CD14-positive monocyte (primary cell): ENCODE data around the gene TRPV4. TPM values are rescaled to one million over a fixed set of nuclear protein-coding genes. Genes with fewer than 3 reads are reported as not detected.

Experiments used
- DNase-seq, 3 donors: peaks; one replicate each; pipeline ENCODE4 v3.0.0-alpha.2; 2011 to 2022
- H2AFZ ChIP-seq: 2 replicates; pipeline ENCODE4 v1.6.0; 2012; ENCODE audit warnings: mild to moderate bottlenecking, low read depth, low read length, inconsistent platforms; ENCODE audit not compliant: insufficient read depth, poor library complexity, severe bottlenecking
- H3K27ac ChIP-seq, 2 donors: 1 replicate in 1 of 2; 2 replicates in 1 of 2; pipeline ENCODE4 v1.5.1; 2012 to 2013; ENCODE audit warnings: low read length in 2 of 2, control low read depth in 1 of 2, inconsistent platforms in 1 of 2, low read depth in 1 of 2, mild to moderate bottlenecking in 1 of 2
- H3K27me3 ChIP-seq, 2 donors: one replicate each; pipeline versions ENCODE4 v1.6.0 to v1.6.1; 2011 to 2013; ENCODE audit warnings: low read length in 2 of 2; ENCODE audit not compliant: control insufficient read depth in 2 of 2, insufficient read depth in 2 of 2
- H3K36me3 ChIP-seq, 2 donors: replicated peaks in 1 of 2; 1 replicate in 1 of 2; 2 replicates in 1 of 2; pipeline versions ENCODE4 v1.5.1 to v1.6.1; 2012 to 2013; ENCODE audit warnings: low read length in 2 of 2, control low read depth in 1 of 2, inconsistent platforms in 1 of 2, mild to moderate bottlenecking in 1 of 2; ENCODE audit not compliant: insufficient read depth in 2 of 2, control insufficient read depth in 1 of 2
- H3K4me1 ChIP-seq, 2 donors: 1 replicate in 1 of 2; 2 replicates in 1 of 2; pipeline versions ENCODE4 v1.5.1 to v1.6.1; 2012 to 2013; ENCODE audit warnings: low read length in 2 of 2, control low read depth in 1 of 2, inconsistent platforms in 1 of 2, mild to moderate bottlenecking in 1 of 2, moderate library complexity in 1 of 2; ENCODE audit not compliant: insufficient read depth in 2 of 2, control insufficient read depth in 1 of 2
- H3K4me2 ChIP-seq: replicated peaks from 2 replicates; pipeline ENCODE3; 2012; ENCODE audit warnings: low read length, moderate library complexity, mild to moderate bottlenecking; ENCODE audit not compliant: poor library complexity, severe bottlenecking; ENCODE audit errors: extremely low read depth
- H3K4me3 ChIP-seq, 3 experiments: fragments of 200-600 bp in 1 of 3; sonication (generic) in 1 of 3; replicated peaks in 1 of 3; 1 replicate in 2 of 3; 2 replicates in 1 of 3; pipeline ENCODE4 v1.5.1; 2011 to 2013; ENCODE audit warnings: low read length in 3 of 3, mild to moderate bottlenecking in 3 of 3, control low read depth in 2 of 3, low read depth in 2 of 3, inconsistent platforms in 1 of 3, moderate library complexity in 1 of 3
- H3K79me2 ChIP-seq: 2 replicates; pipeline ENCODE4 v1.6.0; 2012; ENCODE audit warnings: mild to moderate bottlenecking, control low read depth, inconsistent platforms, low read length, moderate library complexity; ENCODE audit not compliant: insufficient read depth
- H3K9ac ChIP-seq: 2 replicates; pipeline ENCODE4 v1.6.0; 2017; ENCODE audit warnings: low read length, mild to moderate bottlenecking; ENCODE audit not compliant: insufficient read depth, poor library complexity, severe bottlenecking
- H3K9me3 ChIP-seq, 2 donors: replicated peaks in 1 of 2; 1 replicate in 1 of 2; 2 replicates in 1 of 2; pipeline versions ENCODE4 v1.5.1 to v1.6.1; 2012 to 2013; ENCODE audit warnings: low read length in 2 of 2, control low read depth in 1 of 2; ENCODE audit not compliant: control insufficient read depth in 1 of 2, insufficient read depth in 1 of 2
- H4K20me1 ChIP-seq: 2 replicates; pipeline ENCODE4 v1.6.0; 2012; ENCODE audit warnings: mild to moderate bottlenecking, low read length, control low read depth, moderate library complexity; ENCODE audit not compliant: insufficient read depth
- H3K27ac Mint-ChIP-seq, 7 donors: one replicate each; pipeline ENCODE4 v1.8.0; 2020; ENCODE audit warnings: mild to moderate bottlenecking in 7 of 7, mixed read lengths in 7 of 7, moderate library complexity in 6 of 7, inconsistent platforms in 2 of 7
- H3K27me3 Mint-ChIP-seq, 3 donors: one replicate each; pipeline ENCODE4 v1.8.0; 2021 to 2022; ENCODE audit warnings: low read depth in 3 of 3, mild to moderate bottlenecking in 3 of 3, mixed read lengths in 3 of 3, moderate library complexity in 3 of 3, inconsistent platforms in 1 of 3
- H3K36me3 Mint-ChIP-seq, 2 donors: one replicate each; pipeline ENCODE4 v1.8.0; 2020; ENCODE audit warnings: mixed read lengths in 2 of 2, inconsistent platforms in 1 of 2, mild to moderate bottlenecking in 1 of 2
- H3K4me1 Mint-ChIP-seq: one replicate; pipeline ENCODE4 v1.8.0; 2020; ENCODE audit warnings: mild to moderate bottlenecking, mixed read lengths
- H3K4me3 Mint-ChIP-seq, 2 donors: one replicate each; pipeline ENCODE4 v1.8.0; 2020; ENCODE audit warnings: mild to moderate bottlenecking in 2 of 2, mixed read lengths in 2 of 2, moderate library complexity in 1 of 2
- H3K9me3 Mint-ChIP-seq, 7 donors: one replicate each; pipeline ENCODE4 v1.8.0; 2020 to 2022; ENCODE audit warnings: mixed read lengths in 7 of 7, mild to moderate bottlenecking in 6 of 7, moderate library complexity in 6 of 7, inconsistent platforms in 2 of 7
- WGBS: methylation state at CpG from one replicate; pipeline ENCODE4 v1.1.5; 2013; ENCODE audit warnings: missing lambda C conversion rate; ENCODE audit not compliant: insufficient coverage; 5-methylcytosine and 5-hydroxymethylcytosine counted together
- intact Hi-C, 2 donors: fragments of 100-400 bp; cut with micrococcal nuclease; formaldehyde crosslinking; loops; one replicate each; pipeline versions ENCODE4 v1.15.0 to v1.15.1; 2023
- polyA plus RNA-seq, 3 donors: library from polyadenylated mRNA; depleted of rRNA in 1 of 3; unstranded in 2 of 3; stranded (reverse) in 1 of 3; fragments of 300-500 nt in 2 of 3; fragments of >200 nt in 1 of 3; fragmentation: Illumina TruSeq in 2 of 3; gene quantifications; 1 replicate in 2 of 3; 2 replicates in 1 of 3; pipeline ENCODE4 v1.2.3, GENCODE V29; 2012 to 2021
- TF ChIP-seq, protein P1 (sequence below): fragments of 200-600 bp; IDR thresholded peaks from one replicate; pipeline ENCODE4 v1.8.0; 2022; ENCODE audit warnings: antibody characterized with exemption, mild to moderate bottlenecking

Gene TRPV4
- polyA plus RNA-seq, 3 donors: 0.64 to 3.1 (median 2.0) TPM

DNA sequence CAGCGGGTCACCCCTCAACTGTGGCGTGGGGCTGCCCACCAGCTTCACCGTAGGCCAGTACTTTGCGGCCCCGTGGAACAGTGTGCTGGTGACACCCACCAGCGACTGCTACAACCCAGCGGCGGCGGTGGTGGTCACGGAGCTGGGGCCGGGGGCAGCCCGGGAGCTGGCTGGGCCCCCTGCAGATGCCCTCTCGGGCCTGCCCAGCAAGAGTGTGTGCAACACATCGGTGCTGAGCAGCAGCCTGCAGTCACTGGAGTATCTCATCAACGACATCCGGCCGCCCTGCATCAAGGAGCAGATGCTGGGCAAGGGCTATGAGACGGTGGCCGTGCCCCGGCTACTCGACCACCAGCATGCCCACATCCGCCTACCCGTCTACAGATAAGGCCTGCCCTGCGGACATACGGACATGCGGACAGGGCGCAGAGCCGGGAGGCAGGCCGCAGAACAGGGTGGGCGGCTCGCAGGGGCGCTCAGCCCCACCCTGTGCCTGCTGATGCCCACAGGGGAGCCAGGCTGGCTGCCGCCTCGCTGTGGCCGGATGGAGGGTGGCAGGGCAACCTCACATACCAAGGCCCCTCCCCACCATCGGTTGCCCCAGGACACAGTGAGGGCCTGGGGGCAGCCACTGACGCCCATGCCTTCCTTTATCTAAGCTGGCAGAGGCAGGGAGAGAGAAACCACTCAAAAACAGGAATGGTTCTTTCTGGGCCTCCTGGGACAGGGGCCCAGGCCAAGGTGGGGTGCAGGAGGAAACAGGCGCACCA, 64.1 kb downstream of the TRPV4 start:
- H3K27ac ChIP-seq: no peak overlapping the region
- no peak overlapping the region for H3K27ac Mint-ChIP-seq
- H3K4me2 ChIP-seq: no peak overlapping the region
- TF ChIP-seq, protein P1, sequence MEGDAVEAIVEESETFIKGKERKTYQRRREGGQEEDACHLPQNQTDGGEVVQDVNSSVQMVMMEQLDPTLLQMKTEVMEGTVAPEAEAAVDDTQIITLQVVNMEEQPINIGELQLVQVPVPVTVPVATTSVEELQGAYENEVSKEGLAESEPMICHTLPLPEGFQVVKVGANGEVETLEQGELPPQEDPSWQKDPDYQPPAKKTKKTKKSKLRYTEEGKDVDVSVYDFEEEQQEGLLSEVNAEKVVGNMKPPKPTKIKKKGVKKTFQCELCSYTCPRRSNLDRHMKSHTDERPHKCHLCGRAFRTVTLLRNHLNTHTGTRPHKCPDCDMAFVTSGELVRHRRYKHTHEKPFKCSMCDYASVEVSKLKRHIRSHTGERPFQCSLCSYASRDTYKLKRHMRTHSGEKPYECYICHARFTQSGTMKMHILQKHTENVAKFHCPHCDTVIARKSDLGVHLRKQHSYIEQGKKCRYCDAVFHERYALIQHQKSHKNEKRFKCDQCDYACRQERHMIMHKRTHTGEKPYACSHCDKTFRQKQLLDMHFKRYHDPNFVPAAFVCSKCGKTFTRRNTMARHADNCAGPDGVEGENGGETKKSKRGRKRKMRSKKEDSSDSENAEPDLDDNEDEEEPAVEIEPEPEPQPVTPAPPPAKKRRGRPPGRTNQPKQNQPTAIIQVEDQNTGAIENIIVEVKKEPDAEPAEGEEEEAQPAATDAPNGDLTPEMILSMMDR: no peak
- H3K27me3 Mint-ChIP-seq: peaks cover 2 to 5% (median 3%) of the 10 kb centered on the region in 3 donors
- no peak for DNase-seq
- H3K79me2 ChIP-seq: no peaks in the 10 kb centered on the region
- no peak overlapping the region for H3K9ac ChIP-seq
- 98% methylated on average over 35 of the region's 38 CpGs for WGBS
- no peak overlapping the region for H3K4me3 Mint-ChIP-seq
- no peaks in the 10 kb centered on the region for H4K20me1 ChIP-seq
- H3K4me1 ChIP-seq: no peaks in the 10 kb centered on the region
- H3K9me3 Mint-ChIP-seq: peaks cover 0 to 6% (median 1%) of the 10 kb centered on the region in 7 donors
- no peaks in the 10 kb centered on the region for H3K27me3 ChIP-seq
- H3K4me3 ChIP-seq: no peak overlapping the region
- no peaks in the 10 kb centered on the region for H3K36me3 ChIP-seq
- intact Hi-C loops: no loop called here
- H2AFZ ChIP-seq: no peak overlapping the region
- no peaks in the 10 kb centered on the region for H3K36me3 Mint-ChIP-seq
- peaks cover 7% of the 10 kb centered on the region for H3K4me1 Mint-ChIP-seq
- peaks cover 0 to 1% of the 10 kb centered on the region in 2 donors for H3K9me3 ChIP-seq

DNA sequence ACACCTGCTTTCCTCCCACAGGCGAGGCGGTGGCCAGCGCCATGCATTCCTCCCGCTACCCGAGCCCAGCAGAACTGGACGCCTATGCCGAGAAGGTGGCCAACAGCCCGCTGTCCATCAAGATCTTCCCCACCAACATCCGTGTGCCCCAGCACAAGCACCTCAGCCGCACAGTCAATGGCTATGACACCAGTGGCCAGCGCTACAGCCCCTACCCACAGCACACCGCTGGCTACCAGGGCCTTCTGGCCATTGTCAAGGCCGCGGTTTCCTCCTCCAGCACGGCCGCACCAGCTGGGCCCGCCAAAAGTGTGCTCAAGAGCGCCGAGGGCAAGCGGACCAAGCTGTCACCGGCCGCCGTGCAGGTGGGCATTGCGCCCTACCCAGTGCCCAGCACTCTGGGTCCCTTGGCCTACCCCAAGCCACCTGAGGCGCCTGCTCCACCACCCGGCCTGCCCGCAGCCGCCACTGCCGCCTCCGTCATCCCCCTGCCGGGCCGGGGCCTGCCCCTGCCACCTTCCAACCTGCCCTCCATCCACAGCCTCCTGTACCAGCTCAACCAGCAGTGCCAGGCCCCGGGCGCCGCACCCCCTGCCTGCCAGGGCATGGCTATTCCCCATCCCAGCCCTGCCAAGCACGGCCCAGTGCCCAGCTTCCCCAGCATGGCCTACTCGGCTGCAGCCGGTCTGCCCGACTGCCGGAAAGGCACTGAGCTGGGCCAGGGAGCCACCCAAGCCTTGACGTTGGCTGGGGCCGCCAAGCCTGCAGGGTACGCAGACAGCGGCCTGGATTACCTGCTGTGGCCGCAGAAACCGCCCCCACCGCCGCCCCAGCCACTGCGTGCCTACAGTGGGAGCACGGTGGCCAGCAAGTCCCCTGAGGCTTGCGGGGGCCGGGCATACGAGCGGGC, 65.0 kb downstream of the TRPV4 start:
- H3K4me1 Mint-ChIP-seq: peaks cover 4% of the 10 kb centered on the region
- Histone ChIP-seq H4K20me1 (no peaks in the 10 kb centered on the region), H2AFZ (no peak overlapping the region), H3K36me3 (no peaks in the 10 kb centered on the region), H3K4me1 (no peaks in the 10 kb centered on the region), H3K9ac (no peak overlapping the region), H3K4me3 (no peak overlapping the region), H3K27me3 (no peaks in the 10 kb centered on the region), H3K4me2 (no peak overlapping the region), H3K9me3 (peaks cover 7 to 10% of the 10 kb centered on the region in 2 donors), H3K79me2 (no peaks in the 10 kb centered on the region), H3K27ac (no peak overlapping the region)
- peaks cover 0 to 5% (median 2%) of the 10 kb centered on the region in 3 donors for H3K27me3 Mint-ChIP-seq
- DNase-seq: no peak
- TF ChIP-seq, protein P1: no peak
- H3K36me3 Mint-ChIP-seq: peaks cover 0 to 6% of the 10 kb centered on the region in 2 donors
- H3K4me3 Mint-ChIP-seq: no peak overlapping the region
- WGBS: 97% methylated on average over 50 of the region's 54 CpGs
- H3K27ac Mint-ChIP-seq: no peak overlapping the region
- H3K9me3 Mint-ChIP-seq: peaks cover 3 to 14% (median 10%) of the 10 kb centered on the region in 7 donors
- intact Hi-C loops: no loop called here
